Endothelial cell of umbilical vein (primary cell): ENCODE results near the gene TGFBI. TPM values are rescaled to one million over a fixed set of nuclear protein-coding genes. Genes with fewer than 3 reads are reported as not detected.
A peak's percentile ranks its signal among the peaks of the same experiment; 100 is the strongest.

Source experiments
- BruUV-seq: library from RNA; stranded (reverse); fragments of 400-500 nt; replicated peaks from 2 replicates; lab custom pipeline; 2021; lab: Mats Ljungman, UMichigan
- CTCF ChIA-PET: fragments of 300-600, 350-600 bp; sonication (Branson Sonifier 250); formaldehyde crosslinking; loops from one replicate; lab custom pipeline; 2021; ENCODE audit warnings: antibody characterized with exemption, inconsistent platforms; lab: Charles Lee
- POLR2A ChIA-PET: fragments of 300-600, 350-600 bp; sonication (Branson Sonifier 250); formaldehyde crosslinking; loops from one replicate; lab custom pipeline; 2021; ENCODE audit warnings: antibody characterized with exemption, inconsistent platforms; lab: Charles Lee
- DNase-seq: peaks from one replicate; pipeline ENCODE4 v3.0.0-alpha.2; 2011; ENCODE audit warnings: low read depth, low spot score
- FAIRE-seq: peaks from 2 replicates; lab custom pipeline; 2011; peaks lifted over from hg19 to GRCh38; lab: Jason Lieb, UNC
- H2AFZ ChIP-seq: 2 replicates; pipeline ENCODE4 v1.6.0; 2012; ENCODE audit warnings: low read depth, low read length, control low read depth, inconsistent platforms
- H3K27ac ChIP-seq: 2 replicates; pipeline ENCODE4 v1.5.1; 2011; ENCODE audit warnings: low read depth, mild to moderate bottlenecking, control low read depth, low read length, moderate library complexity; ENCODE audit not compliant: insufficient read depth
- H3K27me3 ChIP-seq, 2 experiments: 2 replicates each; pipeline versions ENCODE4 v1.6.0 to v1.6.1; 2011; ENCODE audit warnings: low read length in 2 of 2, mixed read lengths in 1 of 2; ENCODE audit not compliant: control insufficient read depth in 2 of 2, insufficient read depth in 2 of 2
- H3K36me3 ChIP-seq, 2 experiments: 2 replicates in 1 of 2; 3 replicates in 1 of 2; pipeline ENCODE4 v1.5.1; 2011; ENCODE audit warnings: low read length in 2 of 2, mild to moderate bottlenecking in 1 of 2, moderate library complexity in 1 of 2; ENCODE audit not compliant: control insufficient read depth in 2 of 2, insufficient read depth in 2 of 2; ENCODE audit errors: extremely low read depth in 1 of 2
- H3K4me1 ChIP-seq: 3 replicates; pipeline ENCODE4 v1.5.1; 2011; ENCODE audit warnings: mild to moderate bottlenecking, low read length; ENCODE audit not compliant: control insufficient read depth, insufficient read depth; ENCODE audit errors: extremely low read depth
- H3K4me2 ChIP-seq: 2 replicates; pipeline ENCODE4 v1.6.1; 2011; ENCODE audit warnings: low read length, control low read depth, mixed read lengths; ENCODE audit not compliant: insufficient read depth
- H3K4me3 ChIP-seq, 3 experiments: fragments of 200-600 bp in 1 of 3; sonication (generic), shearing (Covaris generic) in 1 of 3; replicated peaks in 1 of 3; 2 replicates each; pipeline ENCODE4 v1.5.1; 2011 to 2016; ENCODE audit warnings: control low read depth in 3 of 3, low read length in 3 of 3, mild to moderate bottlenecking in 2 of 3, inconsistent platforms in 1 of 3, low read depth in 1 of 3, moderate library complexity in 1 of 3; ENCODE audit not compliant: insufficient read depth in 1 of 3
- H3K79me2 ChIP-seq: 2 replicates; pipeline ENCODE4 v1.6.0; 2012; ENCODE audit warnings: low read length, inconsistent platforms; ENCODE audit not compliant: control insufficient read depth, insufficient read depth
- H3K9ac ChIP-seq: replicated peaks from 2 replicates; pipeline ENCODE3; 2011; ENCODE audit warnings: low read length, control low read depth; ENCODE audit not compliant: insufficient read depth; ENCODE audit errors: extremely low read depth
- H3K9me1 ChIP-seq: replicated peaks from 3 replicates; pipeline ENCODE4 v1.6.0; 2011; ENCODE audit warnings: mild to moderate bottlenecking, low read length; ENCODE audit not compliant: control insufficient read depth, insufficient read depth; ENCODE audit errors: extremely low read depth
- H3K9me3 ChIP-seq: replicated peaks from 2 replicates; pipeline ENCODE4 v1.5.1; 2012; ENCODE audit warnings: low read length, inconsistent platforms; ENCODE audit not compliant: control insufficient read depth, insufficient read depth
- H4K20me1 ChIP-seq: replicated peaks from 2 replicates; pipeline ENCODE3; 2011; ENCODE audit warnings: mild to moderate bottlenecking, low read length; ENCODE audit not compliant: control insufficient read depth, insufficient read depth; ENCODE audit errors: extremely low read depth
- FOS ChIP-seq: IDR thresholded peaks from 2 replicates; pipeline ENCODE4 v1.6.1; 2011; ENCODE audit warnings: mild to moderate bottlenecking, low read length, moderate library complexity, borderline replicate concordance; ENCODE audit not compliant: insufficient read depth
- JUN ChIP-seq: IDR thresholded peaks from 2 replicates; pipeline ENCODE4 v1.6.1; 2011; ENCODE audit warnings: borderline replicate concordance, low read depth; ENCODE audit not compliant: insufficient read length, insufficient read depth
- POLR2A ChIP-seq: IDR thresholded peaks from 2 replicates; pipeline ENCODE4 v1.6.1; 2012; ENCODE audit warnings: low read depth, mild to moderate bottlenecking, control low read depth, low read length
- dilution Hi-C: fragments of 300-500 bp; cut with MboI; formaldehyde crosslinking; loops from one replicate; pipeline ENCODE4 v1.15.0; 2019; ENCODE audit warnings: low sequenced_read_pairs; ENCODE audit not compliant: extremely low pct_ligation_motif_present
- intact Hi-C: fragments of 100-400 bp; cut with micrococcal nuclease; formaldehyde crosslinking; loops from one replicate; pipeline ENCODE4 v1.10.0; 2022
- polyA plus RNA-seq, 4 experiments: library from polyadenylated mRNA; depleted of rRNA in 3 of 4; stranded (reverse) in 3 of 4; unstranded in 1 of 4; fragments of >200 nt; gene quantifications; 2 replicates each; pipeline versions ENCODE4 v1.2.1 to v1.2.3, GENCODE V29; 2011 to 2012; ENCODE audit warnings: missing spikeins in 1 of 4
- total RNA-seq: library from RNA; stranded (reverse); gene quantifications from 2 replicates; pipeline ENCODE4 v1.2.3, GENCODE V29; 2021
- TF ChIP-seq, protein P1 (sequence below), 2 donors: IDR thresholded peaks; 1 replicate in 1 of 2; 2 replicates in 1 of 2; pipeline ENCODE4 v1.5.1; 2011; ENCODE audit warnings: low read length in 2 of 2, mild to moderate bottlenecking in 2 of 2, moderate library complexity in 2 of 2, control low read depth in 1 of 2, inconsistent platforms in 1 of 2, low read depth in 1 of 2; ENCODE audit not compliant: insufficient read depth in 1 of 2; ENCODE audit errors: extremely low read depth in 1 of 2

The TGFBI gene
- total and polyA plus RNA-seq, 2 donors (not counting 3 experiments of a cell fraction or from before 2014, with no cell fraction given): 6.5 to 18.9 TPM

DNA sequence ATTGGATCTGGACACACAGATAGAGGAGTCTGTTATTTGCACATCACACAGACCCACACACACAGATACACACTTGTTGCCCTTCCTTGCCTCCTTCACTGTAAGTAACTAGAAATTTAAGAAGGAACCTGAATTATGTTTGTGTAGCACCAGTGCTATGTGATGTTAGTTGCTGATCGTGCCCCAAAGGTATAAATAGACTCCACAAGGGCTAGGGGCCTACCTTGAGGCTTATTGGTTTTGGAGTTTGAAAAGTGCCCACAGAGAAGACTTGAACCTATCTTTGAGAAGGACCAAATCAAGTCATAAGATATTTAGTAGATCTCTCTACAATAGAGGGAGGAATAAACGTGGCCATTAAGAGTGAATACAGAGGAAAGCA, 8.8 kb upstream of the TGFBI start:
- Histone ChIP-seq H3K9me1 (no peaks in the 10 kb centered on the region), H3K36me3 (no peaks in the 10 kb centered on the region), H2AFZ (no peak overlapping the region), H3K27me3 (no peaks in the 10 kb centered on the region), H3K4me3 (no peak overlapping the region), H3K9ac (no peak overlapping the region), H3K27ac (no peak overlapping the region), H3K79me2 (no peaks in the 10 kb centered on the region), H3K4me1 (peaks cover 19% of the 10 kb centered on the region), H3K9me3 (no peaks in the 10 kb centered on the region), H4K20me1 (no peaks in the 10 kb centered on the region), H3K4me2 (no peak overlapping the region)
- ChIA-PET POLR2A (no interaction called here), CTCF (interaction anchor here (1.3 to 2.6 kb wide), 2 partner anchors 16 to 43 kb away, joined by 3 to 6 read pairs; no protein-coding TSS in a partner anchor)
- no TSS peak for BruUV-seq
- TF ChIP-seq JUN: no peak
- no peak for DNase-seq
- no peak for FAIRE-seq
- dilution Hi-C loops (no loop called here), intact Hi-C loops (no loop called here)

DNA sequence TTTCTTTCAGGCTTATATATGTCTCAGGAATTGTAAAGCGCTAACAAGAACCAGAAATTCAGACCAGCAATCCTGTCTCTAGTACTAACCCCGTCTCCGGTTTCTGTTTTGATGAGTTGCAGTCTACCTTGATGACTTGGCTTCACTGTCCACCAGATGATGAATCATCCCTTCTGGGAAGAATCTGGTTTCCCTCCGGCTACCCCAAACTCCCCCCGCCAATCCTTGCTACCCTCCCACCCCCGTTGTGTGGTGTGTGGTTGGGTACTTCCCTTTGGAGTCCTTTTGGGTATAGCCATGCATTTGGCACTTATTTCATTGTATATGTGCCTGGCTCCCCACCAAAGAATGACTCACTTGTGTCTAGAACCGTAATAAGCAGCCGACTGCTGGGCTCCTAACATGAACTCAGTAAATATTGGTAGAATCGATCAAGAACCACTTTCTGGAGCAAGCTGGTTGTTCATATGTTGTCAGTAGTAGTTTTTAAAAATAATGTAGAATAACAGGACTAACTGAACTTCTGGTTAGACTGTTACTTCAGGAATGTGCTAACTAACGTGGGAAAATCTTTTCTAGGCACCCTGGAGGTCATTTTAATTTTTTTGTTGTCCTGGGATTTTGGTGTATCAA, 8.3 kb upstream of the TGFBI start:
- POLR2A ChIA-PET: no interaction called here
- DNase-seq (peak; percentile 25), FAIRE-seq (peak; percentile 68)
- H2AFZ ChIP-seq: no peak overlapping the region
- no peak overlapping the region for H3K4me2 ChIP-seq
- H3K36me3 ChIP-seq: no peaks in the 10 kb centered on the region
- H3K27ac ChIP-seq: no peak overlapping the region
- H3K9ac ChIP-seq: no peak overlapping the region
- no TSS peak for BruUV-seq
- peaks cover 19% of the 10 kb centered on the region for H3K4me1 ChIP-seq
- H3K4me3 ChIP-seq: no peak overlapping the region
- no peaks in the 10 kb centered on the region for H3K9me1 ChIP-seq
- dilution Hi-C loops (no loop called here), intact Hi-C loops (no loop called here)
- TF ChIP-seq POLR2A (no peak), FOS (peak; percentile 50)
- TF ChIP-seq, protein P1, sequence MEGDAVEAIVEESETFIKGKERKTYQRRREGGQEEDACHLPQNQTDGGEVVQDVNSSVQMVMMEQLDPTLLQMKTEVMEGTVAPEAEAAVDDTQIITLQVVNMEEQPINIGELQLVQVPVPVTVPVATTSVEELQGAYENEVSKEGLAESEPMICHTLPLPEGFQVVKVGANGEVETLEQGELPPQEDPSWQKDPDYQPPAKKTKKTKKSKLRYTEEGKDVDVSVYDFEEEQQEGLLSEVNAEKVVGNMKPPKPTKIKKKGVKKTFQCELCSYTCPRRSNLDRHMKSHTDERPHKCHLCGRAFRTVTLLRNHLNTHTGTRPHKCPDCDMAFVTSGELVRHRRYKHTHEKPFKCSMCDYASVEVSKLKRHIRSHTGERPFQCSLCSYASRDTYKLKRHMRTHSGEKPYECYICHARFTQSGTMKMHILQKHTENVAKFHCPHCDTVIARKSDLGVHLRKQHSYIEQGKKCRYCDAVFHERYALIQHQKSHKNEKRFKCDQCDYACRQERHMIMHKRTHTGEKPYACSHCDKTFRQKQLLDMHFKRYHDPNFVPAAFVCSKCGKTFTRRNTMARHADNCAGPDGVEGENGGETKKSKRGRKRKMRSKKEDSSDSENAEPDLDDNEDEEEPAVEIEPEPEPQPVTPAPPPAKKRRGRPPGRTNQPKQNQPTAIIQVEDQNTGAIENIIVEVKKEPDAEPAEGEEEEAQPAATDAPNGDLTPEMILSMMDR (IDR thresholded peaks at IDR 0.05; ENCODE audit: extremely low read depth in 1 of 2, insufficient read depth in 1 of 2, low read depth in 1 of 2, low read length in 2 of 2): no peak
- no peaks in the 10 kb centered on the region for H4K20me1 ChIP-seq
- CTCF ChIA-PET: interaction anchor here (2.6 kb wide), 1 partner anchor 43 kb away, joined by 6 read pairs; no protein-coding TSS in a partner anchor
- no peaks in the 10 kb centered on the region for H3K27me3 ChIP-seq
- H3K79me2 ChIP-seq: no peaks in the 10 kb centered on the region
- no peaks in the 10 kb centered on the region for H3K9me3 ChIP-seq
